ENCODE measurements around the gene NEURL1B. TPM values are rescaled to one million over a fixed set of nuclear protein-coding genes. Genes with fewer than 3 reads are reported as not detected.

The NEURL1B gene
- total RNA-seq, 1 donor from 2014 or later = 19.4 TPM

DNA sequence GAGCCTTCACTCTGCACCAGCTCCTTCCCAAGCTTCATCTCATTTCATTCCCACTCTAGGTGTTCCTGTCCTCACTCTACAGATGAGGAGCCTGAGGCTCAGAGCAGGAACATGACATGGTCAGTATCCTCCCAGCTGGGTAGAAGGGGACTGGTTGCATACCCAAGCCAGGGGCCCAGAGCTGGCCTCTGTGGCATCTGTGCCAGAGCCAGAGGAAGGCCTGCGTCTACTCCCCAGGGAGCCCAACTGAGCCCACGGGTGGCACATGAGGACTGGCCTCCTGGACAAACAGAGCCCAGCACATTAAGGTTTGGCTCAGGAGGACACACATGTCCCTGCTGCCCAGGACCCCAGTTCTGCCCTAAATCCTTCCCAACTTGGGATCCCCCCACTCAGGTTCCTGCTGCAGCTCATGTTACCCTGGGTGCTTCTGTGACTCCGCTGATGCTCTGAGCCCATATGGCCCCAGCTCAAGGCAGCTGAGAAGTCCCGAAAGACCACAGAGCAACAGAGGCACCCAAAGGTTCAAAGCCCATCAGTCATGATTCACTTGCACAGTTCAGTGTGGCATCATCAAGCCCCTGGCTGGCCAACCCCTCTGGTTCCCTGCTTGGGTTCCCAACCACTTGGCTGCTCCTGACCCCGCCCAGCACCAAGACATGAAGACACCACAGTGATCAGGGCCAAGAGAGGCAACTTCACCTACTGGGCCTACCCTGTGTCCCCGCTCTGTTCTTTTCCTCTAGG is 8.5 kb upstream of the NEURL1B start:
- no peak for DNase-seq (ENCODE audit: extremely low read depth, low read depth, low spot score)

GRCh38 chr5:172633403-172633970 is 7.6 kb upstream of the NEURL1B start:
- no peak for DNase-seq (ENCODE audit: extremely low read depth, low read depth, low spot score)

DNA sequence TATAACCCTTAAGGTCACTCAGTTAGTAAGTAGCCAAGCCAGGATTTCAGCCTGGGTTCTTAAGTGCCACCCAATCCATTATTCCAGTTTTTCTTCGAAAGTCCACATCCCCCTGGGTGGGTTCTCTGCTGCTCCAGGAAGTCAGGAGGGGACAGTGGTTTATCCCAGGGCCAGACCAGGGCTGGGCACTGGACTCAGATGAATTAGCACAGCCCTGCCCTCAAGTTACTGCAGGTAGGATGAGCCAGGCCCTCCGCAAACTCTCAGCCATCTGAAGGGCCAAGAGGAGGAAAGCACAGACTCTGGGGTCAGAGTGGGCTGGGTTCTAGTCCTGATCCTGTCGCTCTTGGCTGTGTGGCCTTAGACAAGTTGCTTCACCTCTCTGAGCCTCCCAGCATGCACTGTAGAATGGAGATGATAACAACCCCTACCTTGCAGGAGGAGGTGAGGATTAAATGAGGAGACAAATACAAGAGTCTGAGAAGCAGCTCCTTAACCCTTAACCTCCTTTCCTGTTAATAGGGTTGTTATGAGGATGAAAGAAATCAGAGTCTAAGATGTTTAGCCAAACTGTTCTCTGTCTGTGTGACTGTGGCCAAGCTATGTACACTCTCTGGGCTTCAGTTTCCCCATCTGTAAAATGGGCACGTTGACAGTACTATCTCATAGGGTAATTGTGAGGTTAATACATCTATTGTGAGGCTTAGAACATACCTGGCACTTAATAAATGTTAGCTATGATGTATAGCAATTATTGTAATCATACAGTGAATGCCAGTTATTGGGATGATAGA is 6.8 kb upstream of the NEURL1B start:
- no peak for DNase-seq (ENCODE audit: extremely low read depth, low read depth, low spot score)

DNA sequence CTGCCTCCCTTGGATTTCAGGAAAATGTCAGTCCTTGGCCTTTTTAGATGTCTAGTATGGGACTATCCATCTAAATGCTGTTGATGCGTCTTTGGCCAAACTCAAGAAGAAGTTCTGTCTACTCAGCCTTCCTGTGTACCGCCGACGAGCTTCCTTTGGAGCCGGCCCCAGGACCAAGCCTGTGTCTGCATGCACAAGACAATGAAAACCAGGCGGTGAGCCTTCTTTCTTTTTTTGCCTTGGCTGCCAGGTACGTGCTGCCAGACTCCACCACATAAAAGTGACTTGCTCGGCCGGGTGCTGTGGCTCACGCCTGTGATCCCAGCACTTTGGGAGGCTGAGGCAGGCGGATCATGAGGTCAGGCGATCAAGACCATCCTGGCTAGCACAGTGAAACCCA is 6.0 kb upstream of the NEURL1B start:
- DNase-seq (ENCODE audit: extremely low read depth, low read depth, low spot score) = no peak

DNA sequence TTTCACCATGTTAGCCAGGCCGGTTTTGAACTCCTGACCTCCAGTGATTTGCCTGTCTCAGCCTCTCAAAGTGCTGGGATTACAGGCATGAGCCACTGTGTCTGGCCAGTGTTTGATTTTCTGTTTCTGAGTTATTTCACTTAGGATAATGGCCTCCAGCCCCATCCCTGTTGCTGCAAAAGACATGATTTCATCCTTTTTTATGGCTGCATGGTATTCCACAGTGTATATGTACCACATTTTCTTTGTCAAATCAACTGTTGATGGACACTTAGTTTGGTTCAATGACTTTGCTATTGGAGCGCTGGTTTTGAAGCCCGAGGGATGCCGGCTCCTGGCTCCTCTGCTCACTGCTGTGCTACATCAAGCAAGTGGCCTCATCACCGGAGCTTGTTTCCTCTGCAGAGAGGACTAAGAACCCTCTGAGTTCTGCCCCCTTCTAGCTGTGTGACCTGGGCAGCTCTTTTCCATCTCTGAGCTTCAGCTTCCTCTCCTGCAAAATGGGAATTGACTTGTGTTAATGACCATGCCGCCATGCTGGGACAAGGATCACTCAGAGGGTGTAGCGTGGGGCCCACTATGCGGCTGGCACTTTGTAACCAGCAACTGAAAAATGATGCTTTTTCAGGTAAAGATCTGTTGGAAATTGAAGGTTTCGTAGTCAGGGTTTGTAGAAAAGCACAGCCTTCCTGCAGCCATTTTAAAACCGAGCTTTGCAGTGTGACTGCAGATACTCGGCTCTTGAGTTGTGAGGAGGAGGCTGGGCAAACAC is 4.6 kb upstream of the NEURL1B start:
- DNase-seq (ENCODE audit: extremely low read depth, low read depth, low spot score) = no peak

GRCh38 chr5:172637110-172637580 is 3.9 kb upstream of the NEURL1B start:
- DNase-seq (ENCODE audit: extremely low read depth, low read depth, low spot score) = no peak

DNA sequence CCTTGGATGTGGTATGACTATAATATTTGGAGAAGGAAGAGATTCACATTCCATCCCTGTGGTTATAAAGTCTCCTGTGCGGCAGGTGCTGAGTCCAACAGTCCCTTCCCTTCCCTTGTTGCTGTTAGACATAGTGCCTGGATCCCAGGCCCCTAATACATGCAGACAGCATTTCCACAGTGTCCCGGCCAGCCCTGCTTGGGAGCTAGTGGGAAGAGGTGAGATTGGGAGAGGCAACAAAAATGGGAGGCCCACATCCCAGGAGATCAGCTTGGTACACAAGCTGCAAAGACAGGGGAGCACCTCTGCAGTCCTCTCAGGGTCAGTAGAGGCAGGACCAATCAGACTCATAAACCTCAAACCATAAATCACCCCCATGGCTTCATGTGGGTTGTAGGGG is 3.3 kb upstream of the NEURL1B start:
- DNase-seq (ENCODE audit: extremely low read depth, low read depth, low spot score) = no peak

- DNase-seq (ENCODE audit: extremely low read depth, low read depth, low spot score) = no peak
Measured at GRCh38 chr5:172638209-172638768, 2.8 kb upstream of the NEURL1B start.

DNA sequence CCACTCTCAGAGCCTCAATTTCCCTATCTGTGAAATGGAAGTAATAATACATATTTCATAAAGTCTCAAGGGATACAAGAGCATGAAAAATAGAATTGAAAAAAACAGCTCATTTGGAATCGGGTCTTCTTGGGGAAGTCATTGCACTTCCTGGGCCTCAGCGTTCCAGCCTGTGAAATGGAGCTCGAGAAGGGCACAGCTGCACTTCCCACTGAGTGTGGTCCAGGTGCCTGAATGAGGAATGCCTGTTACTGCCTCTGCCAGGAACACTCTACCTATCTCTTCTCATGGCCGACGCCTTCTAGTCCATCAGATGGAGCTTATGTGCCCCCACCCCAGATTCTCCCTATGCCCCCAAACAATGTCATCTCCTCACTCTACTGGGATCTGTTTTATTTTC is 924 bp upstream of the NEURL1B start:
- DNase-seq (ENCODE audit: extremely low read depth, low read depth, low spot score) = no peak

DNA sequence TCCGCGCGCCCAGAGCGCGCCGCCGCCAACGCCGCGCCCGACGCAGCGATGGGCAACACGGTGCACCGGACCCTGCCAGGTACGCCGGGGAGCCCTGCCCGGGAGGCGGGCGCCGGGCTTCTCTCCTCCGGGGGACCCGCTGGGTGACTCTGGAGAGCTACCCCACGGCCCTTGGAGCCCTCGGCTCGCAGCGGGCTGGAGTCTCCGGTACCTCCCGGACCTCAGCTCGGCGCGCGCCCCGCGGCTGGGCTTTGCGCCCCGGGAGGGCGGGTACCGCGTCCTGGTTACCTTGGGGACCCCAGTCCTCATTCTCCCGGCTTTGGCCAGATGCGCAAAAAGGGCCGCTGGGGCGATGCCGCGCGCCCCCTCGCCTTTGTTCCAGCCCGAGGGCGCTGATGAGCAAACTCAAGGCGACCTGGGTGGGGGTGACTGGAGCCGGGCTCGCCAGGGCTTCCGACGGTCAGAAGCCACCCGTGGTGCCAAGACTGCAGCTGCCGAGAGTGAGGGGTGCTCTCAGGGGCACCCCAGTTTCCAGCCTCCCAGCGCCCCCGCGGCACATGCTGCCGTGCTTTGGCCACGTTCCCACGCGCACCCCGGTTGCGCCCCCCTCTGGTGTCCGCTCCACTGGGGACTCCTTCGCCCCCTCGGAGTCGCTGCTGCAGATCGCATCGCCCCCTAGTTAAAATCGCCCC is 442 bp downstream of the NEURL1B start:
- no peak for DNase-seq (ENCODE audit: extremely low read depth, low read depth, low spot score)

DNA sequence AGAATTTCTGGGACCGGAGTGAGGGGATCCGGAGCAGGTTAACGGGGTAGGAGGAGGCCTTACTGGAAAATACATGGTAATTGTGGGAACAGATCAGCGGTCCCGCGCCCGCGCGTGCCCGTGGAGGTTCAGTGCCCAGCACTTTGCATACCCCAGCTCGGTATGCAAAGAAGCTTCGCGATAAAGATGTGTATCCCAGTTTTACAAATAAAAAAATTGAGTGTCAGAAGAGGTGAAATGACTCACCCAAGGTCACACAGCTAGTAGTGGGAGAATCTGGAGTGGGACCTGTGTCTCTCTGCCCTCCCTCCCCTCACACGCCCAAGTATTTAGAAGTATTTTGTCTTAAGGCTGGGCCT is 967 bp downstream of the NEURL1B start:
- DNase-seq (ENCODE audit: extremely low read depth, low read depth, low spot score) = no peak

- no peak for DNase-seq (ENCODE audit: extremely low read depth, low read depth, low spot score)
Measured at GRCh38 chr5:172642486-172642885, 1.4 kb downstream of the NEURL1B start.

DNA sequence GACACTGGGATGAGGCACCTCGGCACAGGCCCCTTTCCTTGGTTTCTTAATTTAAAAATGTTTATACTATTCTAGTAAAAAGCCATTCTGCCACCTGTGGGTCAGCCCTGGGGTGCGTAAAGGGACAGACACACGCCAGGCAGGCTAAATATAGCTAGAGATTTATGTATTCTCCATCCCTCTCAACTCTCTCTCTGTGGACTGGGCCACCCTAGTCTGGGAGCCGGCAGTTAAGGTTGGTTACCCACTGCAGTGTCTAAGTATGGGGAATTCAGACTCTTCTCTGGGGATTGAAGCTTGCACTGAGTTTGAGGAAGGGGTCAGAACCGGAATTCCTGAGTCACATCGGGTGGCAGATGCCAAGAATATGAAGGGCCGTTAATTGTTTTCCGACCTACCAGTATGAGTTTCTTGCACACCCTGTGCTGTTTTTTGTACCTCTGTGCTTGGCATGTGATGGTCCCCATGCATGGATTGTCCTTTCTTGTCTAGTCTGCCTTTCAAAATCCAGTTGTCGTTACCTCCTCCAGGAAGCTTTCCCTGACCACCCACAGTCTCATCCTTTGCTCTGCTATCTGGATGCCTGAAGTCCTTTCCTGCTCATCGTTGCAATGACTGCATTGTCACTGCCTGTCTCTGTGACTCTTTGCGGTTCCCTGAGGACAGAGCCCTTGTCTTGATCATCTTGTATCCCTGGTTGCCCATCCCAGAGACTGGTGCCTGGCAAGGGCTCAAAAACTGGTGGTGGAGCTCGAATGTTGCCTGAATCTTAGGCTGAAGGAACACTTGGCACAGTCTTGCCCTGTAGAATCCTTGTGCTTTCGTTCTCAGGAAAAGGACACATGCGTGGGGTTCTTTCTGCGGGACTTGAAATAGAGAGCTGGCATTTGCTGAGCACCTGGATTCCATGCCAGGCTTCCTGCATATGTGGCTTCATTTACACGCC is 2.1 kb downstream of the NEURL1B start:
- no peak for DNase-seq (ENCODE audit: extremely low read depth, low read depth, low spot score)

DNA sequence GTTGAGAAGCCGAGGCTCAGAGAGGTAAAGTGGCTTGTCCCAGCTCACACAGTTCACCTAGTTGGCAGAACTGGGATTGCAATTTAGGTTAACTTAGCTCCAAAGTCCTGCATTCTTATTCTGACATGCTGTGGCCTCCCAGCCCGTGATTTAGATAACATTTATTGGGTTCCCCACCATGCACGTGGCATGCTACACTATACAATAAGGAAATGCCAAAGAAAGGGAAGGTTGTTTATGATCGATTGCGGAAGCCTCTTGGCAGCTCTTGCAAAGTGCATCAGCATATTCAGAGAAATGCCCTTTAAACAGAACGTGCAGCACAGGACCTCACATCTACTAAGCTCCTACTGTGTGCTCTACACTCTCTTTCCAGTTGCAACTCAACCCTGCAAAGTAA is 3.2 kb downstream of the NEURL1B start:
- no peak for DNase-seq (ENCODE audit: extremely low read depth, low read depth, low spot score)

GRCh38 chr5:172644711-172645110 is 3.6 kb downstream of the NEURL1B start:
- no peak for DNase-seq (ENCODE audit: extremely low read depth, low read depth, low spot score)

DNA sequence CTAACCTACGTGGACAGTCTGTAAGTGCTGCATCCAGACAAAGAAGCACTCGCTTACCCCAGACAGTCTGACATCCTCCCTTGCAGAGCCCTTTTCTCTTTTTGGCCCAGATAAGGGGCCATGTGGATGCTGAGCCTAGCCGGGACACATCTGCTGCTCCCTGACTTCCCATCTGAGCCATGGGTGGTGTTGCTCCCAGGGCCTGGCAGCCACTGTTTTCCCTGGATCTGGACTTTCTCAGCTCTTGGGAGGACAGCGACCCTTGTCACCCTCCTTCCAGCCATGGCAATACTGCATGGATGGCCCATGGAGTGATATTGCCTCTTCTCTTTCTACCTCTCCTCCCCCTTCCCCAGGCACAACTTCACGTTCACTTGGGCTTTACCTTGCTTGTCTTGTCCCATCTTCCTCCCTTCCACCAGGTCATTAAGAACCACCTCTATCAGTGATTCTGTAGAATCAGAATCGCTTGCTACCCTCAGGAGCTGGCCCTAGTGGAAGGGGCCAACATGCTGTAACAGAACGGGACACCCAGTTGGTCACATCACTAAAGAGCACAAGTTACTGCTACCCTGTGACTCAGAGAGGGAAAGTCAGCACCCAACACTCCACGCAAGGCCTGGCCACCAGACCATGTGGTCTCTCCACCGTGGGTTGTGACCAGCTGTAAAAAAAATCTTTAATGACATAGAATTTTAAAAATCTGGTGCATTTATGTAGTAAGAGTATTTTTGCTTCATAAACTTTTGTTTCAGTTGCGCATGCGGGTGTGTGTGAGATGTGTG is 4.4 kb downstream of the NEURL1B start:
- no peak for DNase-seq (ENCODE audit: extremely low read depth, low read depth, low spot score)

GRCh38 chr5:172646716-172647285 is 5.7 kb downstream of the NEURL1B start:
- DNase-seq (ENCODE audit: extremely low read depth, low read depth, low spot score) = no peak

Measured in glomerular endothelial cell (primary cell).